GM12878 (cell line): ENCODE measurements around the gene DENND1C. TPM values are rescaled to one million over a fixed set of nuclear protein-coding genes. Genes with fewer than 3 reads are reported as not detected.
A peak's percentile ranks its signal among the peaks of the same experiment; 100 is the strongest.

Source experiments
- ATF7 ChIP-seq: fragments of 450-650 bp; IDR thresholded peaks from 2 replicates; pipeline ENCODE4 v1.6.1; 2016; ENCODE audit warnings: low read depth, mild to moderate bottlenecking
- CBFB ChIP-seq: IDR thresholded peaks from 2 replicates; pipeline ENCODE4 v1.6.1; 2016; ENCODE audit warnings: antibody characterized with exemption, low read depth
- CHD1 ChIP-seq: IDR thresholded peaks from 2 replicates; pipeline ENCODE4 v1.6.1; 2012; ENCODE audit warnings: low read depth, low read length, improper control_type of control experiment
- CHD2 ChIP-seq: IDR thresholded peaks from 2 replicates; pipeline ENCODE4 v1.6.1; 2011; ENCODE audit warnings: low read depth, low read length, improper control_type of control experiment, borderline replicate concordance
- CHD4 ChIP-seq: fragments of 200-600 bp; sonication (generic); IDR thresholded peaks from 2 replicates; pipeline ENCODE4 v1.6.1; 2016; ENCODE audit warnings: mild to moderate bottlenecking
- CREM ChIP-seq: IDR thresholded peaks from 2 replicates; pipeline ENCODE4 v1.6.1; 2014; ENCODE audit warnings: antibody characterized with exemption, low read depth
- CTCF ChIP-seq, 3 experiments: IDR thresholded peaks in 2 of 3; conservative IDR thresholded peaks in 1 of 3; 2 replicates each; pipeline ENCODE4 v1.5.1; 2011; ENCODE audit warnings: low read depth in 3 of 3, low read length in 3 of 3, mild to moderate bottlenecking in 3 of 3, control low read depth in 2 of 3, moderate library complexity in 2 of 3, inconsistent platforms in 1 of 3, mixed read lengths in 1 of 3; ENCODE audit not compliant: control insufficient read depth in 2 of 3, insufficient read depth in 1 of 3; ENCODE audit errors: extremely low read depth in 1 of 3
- ELK1 ChIP-seq: IDR thresholded peaks from 2 replicates; pipeline ENCODE4 v1.6.1; 2012; ENCODE audit warnings: low read depth, low read length, improper control_type of control experiment
- IRF4 ChIP-seq: IDR thresholded peaks from 2 replicates; pipeline ENCODE4 v1.6.1; 2011; ENCODE audit warnings: low read depth, low read length
- MEF2B ChIP-seq: fragments of 450-650 bp; IDR thresholded peaks from 2 replicates; pipeline ENCODE4 v1.6.1; 2018; ENCODE audit warnings: mild to moderate bottlenecking, moderate library complexity; ENCODE audit not compliant: partially characterized antibody, poor library complexity, severe bottlenecking
- NR2C1 ChIP-seq: fragments of 450-650 bp; IDR thresholded peaks from 2 replicates; pipeline ENCODE4 v1.6.1; 2017; ENCODE audit warnings: antibody characterized with exemption, mild to moderate bottlenecking, moderate library complexity
- NR2F1 ChIP-seq: fragments of 450-650 bp; conservative IDR thresholded peaks from 2 replicates; pipeline ENCODE4 v1.6.1; 2017; ENCODE audit warnings: mild to moderate bottlenecking
- PAX5 ChIP-seq: IDR thresholded peaks from 2 replicates; pipeline ENCODE4 v1.6.1; 2011; ENCODE audit warnings: low read depth, low read length, borderline replicate concordance
- RELB ChIP-seq: fragments of 450-650 bp; IDR thresholded peaks from 2 replicates; pipeline ENCODE4 v1.6.1; 2017; ENCODE audit warnings: low read depth, mild to moderate bottlenecking, moderate library complexity
- STAT1 ChIP-seq: fragments of 450-650 bp; conservative IDR thresholded peaks from 2 replicates; pipeline ENCODE4 v1.6.1; 2014; ENCODE audit warnings: antibody characterized with exemption, mild to moderate bottlenecking
- TBL1XR1 ChIP-seq: IDR thresholded peaks from 2 replicates; pipeline ENCODE4 v1.6.1; 2012; ENCODE audit warnings: low read depth, low read length, improper control_type of control experiment
- TCF12 ChIP-seq: IDR thresholded peaks from 2 replicates; pipeline ENCODE4 v1.6.1; 2011; ENCODE audit warnings: low read depth, mild to moderate bottlenecking, low read length
- TCF3 ChIP-seq: IDR thresholded peaks from 2 replicates; pipeline ENCODE4 v1.6.1; 2012; ENCODE audit warnings: low read depth, mild to moderate bottlenecking, low read length, borderline replicate concordance; ENCODE audit not compliant: insufficient read depth
- ZNF217 ChIP-seq: fragments of 450-650 bp; IDR thresholded peaks from 2 replicates; pipeline ENCODE4 v1.6.1; 2017; ENCODE audit warnings: antibody characterized with exemption, mild to moderate bottlenecking
- ZNF687 ChIP-seq: fragments of 450-650 bp; IDR thresholded peaks from 2 replicates; pipeline ENCODE4 v1.6.1; 2017; ENCODE audit warnings: mild to moderate bottlenecking, moderate library complexity
- polyA plus RNA-seq, 11 experiments: library from polyadenylated mRNA; depleted of rRNA in 4 of 11; unstranded in 6 of 11; stranded (reverse) in 5 of 11; fragments of >200 nt; fragmentation: Nextera tagmentation in 4 of 11; fragmentation: Illumina TruSeq in 1 of 11; extraction: Ambion mirVana in 4 of 11; extraction: Trizol in 1 of 11; gene quantifications; 1 replicate in 1 of 11; 2 replicates in 10 of 11; pipeline versions ENCODE4 v1.2.1 to v1.2.3, GENCODE V29; 2011 to 2016; ENCODE audit warnings: inconsistent platforms in 2 of 11, missing spikeins in 2 of 11, low read depth in 1 of 11
- total RNA-seq, 4 experiments: library from RNA; depleted of rRNA in 3 of 4; stranded (reverse); fragments of >200 nt in 3 of 4; fragmentation: Illumina TruSeq in 1 of 4; extraction: Trizol in 1 of 4; gene quantifications; 2 replicates each; pipeline versions ENCODE4 v1.2.1 to v1.2.3, GENCODE V29; 2013 to 2021

The DENND1C gene
- total and polyA plus RNA-seq, 10 of the 15 experiments (the other 5 are each of a cell fraction or from before 2014, with no cell fraction given), result 2.4 to 54.3 (median 32.7) TPM

GRCh38 chr19:6516659-6517291, 35.2 kb upstream of the DENND1C start (continued):
- peak; percentile 78 for TF ChIP-seq RELB
- TF ChIP-seq ATF7, result peak; percentile 55
- 0 out of 2 replicates have a peak, but pooled peaks have one; percentile 28 for TF ChIP-seq CBFB
- TF ChIP-seq STAT1, result 0 out of 2 replicates have a peak, but pooled peaks have one; percentile 38
- no peak for TF ChIP-seq ZNF217
- peak; percentile 96 to 99 (median 97); a peak in 5 of 6 replicates for TF ChIP-seq CTCF (IDR thresholded peaks at IDR 0.05 in 2 of 3, conservative IDR thresholded peaks at IDR 0.05 in 1 of 3; ENCODE audit: control insufficient read depth in 2 of 3, extremely low read depth in 1 of 3, insufficient read depth in 1 of 3, low read depth in 3 of 3, low read length in 3 of 3)
- TF ChIP-seq NR2C1, result no peak
- no peak for TF ChIP-seq ZNF687
- no peak for TF ChIP-seq CHD4
- peak; percentile 36 for TF ChIP-seq IRF4
- peak; percentile 47; the same call in 1 of the 2 replicates for TF ChIP-seq NR2F1
- no peak for TF ChIP-seq TCF3
- peak; percentile 42; the same call in 1 of the 2 replicates for TF ChIP-seq ELK1
- TF ChIP-seq CHD1, result peak; percentile 58; the same call in 1 of the 2 replicates
- peak; percentile 13; the same call in 1 of the 2 replicates for TF ChIP-seq TCF12
- TF ChIP-seq CREM, result peak; percentile 63; the same call in 1 of the 2 replicates
- TF ChIP-seq TBL1XR1, result peak; percentile 48; the same call in 1 of the 2 replicates
- peak; percentile 24; the same call in 1 of the 2 replicates for TF ChIP-seq PAX5
- TF ChIP-seq MEF2B, result peak; percentile 100
- TF ChIP-seq CHD2, result peak; percentile 28; the same call in 1 of the 2 replicates
